ENCODE data around the gene SALL1.

- no peak for TF ChIP-seq REPIN1 (CRISPR knock-in tag; IDR thresholded peaks at IDR 0.05; ENCODE audit: borderline replicate concordance, low read depth)
- no peak for TF ChIP-seq CTCF (CRISPR knock-in tag; IDR thresholded peaks at IDR 0.05)
- TF ChIP-seq ZBTB4 (CRISPR knock-in tag; IDR thresholded peaks at IDR 0.05; ENCODE audit: borderline replicate concordance): no peak
- no peak for TF ChIP-seq SMC3 (IDR thresholded peaks at IDR 0.05; ENCODE audit: low read length)
- no peak for TF ChIP-seq ZBTB40 (IDR thresholded peaks at IDR 0.05)
- no peak for TF ChIP-seq ZBTB40 (CRISPR knock-in tag; IDR thresholded peaks at IDR 0.05)
- TF ChIP-seq ARNT (IDR thresholded peaks at IDR 0.05): no peak
- no peak for TF ChIP-seq ZNF644 (CRISPR knock-in tag; IDR thresholded peaks at IDR 0.05; ENCODE audit: low read depth)
- no peak for TF ChIP-seq DMAP1 (CRISPR knock-in tag; IDR thresholded peaks at IDR 0.05)
- TF ChIP-seq KDM5A (IDR thresholded peaks at IDR 0.05; ENCODE audit: borderline replicate concordance, low read length): no peak
- no peak for TF ChIP-seq TFE3 (CRISPR knock-in tag; IDR thresholded peaks at IDR 0.05)
- TF ChIP-seq ZNF234 (CRISPR knock-in tag; conservative IDR thresholded peaks at IDR 0.05): no peak
- TF ChIP-seq CEBPZ (IDR thresholded peaks at IDR 0.05; ENCODE audit: low read length): no peak
- no peak for TF ChIP-seq ZFX (CRISPR knock-in tag; IDR thresholded peaks at IDR 0.05; ENCODE audit: low read depth)
- no peak for TF ChIP-seq ZNF263 (CRISPR knock-in tag; IDR thresholded peaks at IDR 0.05)
These were observed 33.8 kb upstream of the SALL1 start for GRCh38 chr16:51184702-51185433.

All from HepG2 (cell line).